UCSD-AML1 (cell line): ENCODE data around the gene SLC9A3.
"Not testable (repeated sequence)": the region's sequence is repeated elsewhere in the genome, so short reads cannot be mapped to it uniquely, and the experiment has no call there.

ENCODE experiments used
- DNase-seq: peaks from one replicate; lab custom pipeline; 2025; ENCODE audit not compliant: unreplicated experiment; lab: John Stamatoyannopoulos, UW

Gene SLC9A3

GRCh38 chr5:524234-524972 is at the start of gene SLC9A3:
Gene SLC9A3 (minus strand): TSS chr5:524449.
- no peak for DNase-seq

- no peak for DNase-seq
These were observed 49.7 kb upstream of the SLC9A3 start for GRCh38 chr5:573976-574375.

- DNase-seq = no peak
These were observed 49.0 kb upstream of the SLC9A3 start for GRCh38 chr5:573206-573605.

DNA sequence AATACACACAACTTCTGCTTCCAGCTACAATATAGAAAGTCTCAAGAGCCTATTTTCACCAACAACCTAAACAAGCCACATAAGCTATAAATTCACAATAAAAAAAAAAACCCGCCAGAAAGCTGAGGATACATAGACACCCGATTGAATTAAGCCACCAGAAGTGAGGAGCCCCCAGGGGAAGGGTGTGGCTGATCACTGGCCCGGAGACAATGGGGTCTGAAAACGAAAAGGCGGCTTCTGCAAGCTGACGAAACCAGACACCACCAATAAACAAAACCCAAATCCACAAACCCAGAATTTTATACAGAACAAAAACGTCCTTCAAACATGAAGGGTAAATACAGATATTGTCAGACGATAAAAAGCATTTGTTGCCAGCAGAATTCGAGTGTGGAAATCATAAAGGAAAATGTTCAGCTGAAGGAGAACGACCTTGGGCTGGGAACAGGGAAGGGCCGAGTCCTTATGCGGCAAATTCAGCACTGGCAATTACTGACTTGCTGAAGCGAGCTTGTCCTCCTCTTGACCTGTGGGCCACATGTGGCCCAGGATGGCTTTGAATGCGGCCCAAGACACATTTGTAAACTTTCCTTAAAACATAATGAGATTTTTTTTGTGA is 48.3 kb upstream of the SLC9A3 start:
- DNase-seq = no peak

DNA sequence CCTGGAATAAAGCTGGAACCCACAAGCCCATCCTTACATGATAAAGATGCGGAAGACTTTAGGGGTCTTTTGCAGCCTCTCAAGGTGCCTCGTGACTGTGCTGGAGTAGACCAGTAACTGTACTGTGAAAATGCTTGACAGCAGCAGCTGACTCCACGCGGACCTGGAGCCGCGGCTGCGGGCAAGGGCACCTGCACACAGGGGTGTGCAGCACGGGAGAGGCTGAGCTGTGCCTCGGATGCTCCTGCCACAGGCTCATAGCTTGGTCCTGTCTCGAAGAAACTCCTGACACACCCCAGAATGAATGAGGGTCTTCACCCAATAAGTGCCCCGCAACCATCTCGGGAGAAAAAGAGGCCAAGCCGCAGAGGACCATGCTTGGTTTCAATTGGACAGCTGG is 47.5 kb upstream of the SLC9A3 start:
- no peak for DNase-seq

- DNase-seq = no peak
These were observed 46.6 kb upstream of the SLC9A3 start for GRCh38 chr5:570886-571285.

GRCh38 chr5:570446-570845 is 46.2 kb upstream of the SLC9A3 start:
- DNase-seq = no peak

DNA sequence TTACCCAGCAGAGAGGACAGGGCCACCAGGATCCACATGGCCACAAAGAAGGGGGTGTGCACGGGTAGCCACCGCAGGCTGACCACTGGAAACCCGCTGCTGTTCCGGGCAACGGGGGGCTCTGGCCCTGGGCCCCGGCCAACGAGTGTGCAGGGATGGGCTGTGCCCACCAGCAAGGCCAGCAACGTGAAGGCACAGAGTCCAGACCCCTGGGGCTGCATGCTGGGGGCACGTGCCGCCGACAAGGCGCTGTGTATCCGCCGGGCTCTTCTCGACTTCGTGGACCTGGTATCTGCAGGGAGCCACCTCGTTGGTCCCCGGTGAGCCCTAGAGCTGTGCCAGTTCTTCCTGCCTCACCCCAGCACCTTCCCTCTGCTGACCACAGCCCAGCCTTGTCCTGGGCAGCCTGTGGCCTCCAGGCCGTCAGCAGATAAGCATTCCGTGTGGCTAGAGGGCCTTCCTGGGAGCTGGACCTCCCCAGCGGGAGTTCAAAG is 45.7 kb upstream of the SLC9A3 start:
- DNase-seq = no peak

DNA sequence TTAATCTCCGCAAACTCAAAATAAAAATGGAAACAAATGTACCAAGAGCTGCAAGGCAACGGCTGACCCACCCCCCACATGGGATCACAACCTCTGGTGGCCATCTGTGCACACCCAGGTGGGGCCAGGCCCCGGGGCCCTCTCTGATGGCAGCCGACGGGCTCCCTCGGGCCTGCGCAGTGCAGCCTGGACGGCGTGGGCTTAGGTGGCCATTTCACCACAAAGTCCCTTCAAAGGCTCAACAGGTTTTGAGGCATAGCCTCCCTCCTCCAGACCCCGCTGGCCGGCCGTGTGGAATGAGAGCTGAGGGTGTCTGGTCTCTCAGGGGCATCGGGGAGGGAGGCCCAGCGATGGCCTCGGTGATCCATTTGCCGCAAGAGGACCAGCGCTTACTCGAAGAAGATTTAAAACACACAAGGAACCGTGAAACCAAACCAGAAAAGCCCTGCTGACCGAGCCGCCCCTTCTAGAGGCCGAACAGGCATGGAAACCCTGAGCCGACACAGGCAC is 45.2 kb upstream of the SLC9A3 start:
- DNase-seq = no peak

DNA sequence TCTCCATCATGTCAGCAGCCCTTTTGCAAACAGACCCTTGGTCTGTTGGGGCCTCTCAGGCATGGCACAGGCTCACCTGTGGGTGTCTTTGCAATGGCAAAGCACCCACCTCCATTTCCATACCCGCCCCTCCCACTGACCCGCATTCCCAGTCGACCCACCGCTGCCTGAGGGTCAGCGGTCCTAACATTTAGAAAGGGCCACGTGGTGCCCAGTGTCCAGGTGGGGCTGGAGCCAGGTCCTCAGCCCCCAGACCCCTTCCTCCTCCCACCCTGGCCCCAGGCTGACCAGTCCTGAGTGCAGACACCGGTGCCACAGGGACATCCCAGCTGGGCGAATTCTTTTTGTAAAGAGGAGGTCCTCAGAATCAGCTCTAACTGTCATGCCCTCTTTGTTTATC is 44.6 kb upstream of the SLC9A3 start:
- no peak for DNase-seq

DNA sequence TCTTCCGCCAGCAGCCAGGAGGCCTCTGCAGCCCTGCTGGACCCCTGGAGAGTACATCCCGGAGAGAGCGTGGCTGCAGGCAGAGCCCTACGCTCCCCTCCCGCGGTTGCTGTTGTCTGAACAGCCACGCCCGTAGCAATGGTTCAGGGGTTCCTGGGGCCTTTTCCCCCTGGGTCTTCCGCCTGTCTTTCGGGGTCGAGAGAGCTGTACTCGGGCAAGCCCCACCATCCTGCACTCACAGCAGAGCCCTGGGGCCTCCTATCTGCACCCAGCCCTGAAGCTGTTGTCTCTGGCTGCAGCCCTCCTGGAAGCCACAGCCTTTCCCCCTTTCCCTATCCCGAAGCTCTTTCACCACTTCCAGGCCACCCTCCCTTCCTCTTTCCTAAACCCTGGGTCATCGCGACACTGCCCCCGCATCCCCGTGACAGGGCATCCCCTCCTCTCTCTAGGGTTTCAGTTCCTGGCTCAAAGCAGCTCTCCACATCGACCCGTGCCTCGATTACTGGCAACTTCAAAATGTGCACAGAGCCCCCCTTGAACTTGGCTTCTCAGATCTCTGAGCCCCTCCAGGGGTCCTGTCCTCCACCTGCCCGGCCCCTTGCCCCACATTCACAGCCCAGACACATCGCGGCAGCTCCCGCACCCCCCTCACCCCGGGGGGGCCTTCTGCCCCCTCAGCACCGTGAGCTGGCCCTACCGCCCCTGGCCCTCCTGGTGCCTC is 44.0 kb upstream of the SLC9A3 start:
- no peak for DNase-seq

DNA sequence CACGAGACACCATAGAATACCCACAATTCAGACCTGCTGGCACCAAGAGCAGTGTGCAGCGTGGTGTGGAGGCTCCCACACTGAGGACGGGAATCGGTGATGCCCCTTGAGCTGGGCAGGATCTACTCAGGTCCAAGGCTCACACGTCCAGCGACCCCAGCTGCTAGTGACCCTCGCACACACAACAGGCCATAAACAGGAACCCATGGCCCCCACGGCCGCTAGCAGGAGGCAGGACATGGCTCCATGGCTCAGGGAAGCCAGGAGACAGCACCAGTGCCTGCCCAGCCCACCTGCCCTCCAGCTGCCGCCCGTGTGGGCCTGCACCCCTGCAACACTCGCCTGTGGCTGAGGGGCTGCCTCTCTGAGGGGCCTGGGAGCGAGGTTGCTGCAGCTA is 43.4 kb upstream of the SLC9A3 start:
- DNase-seq = no peak

GRCh38 chr5:566636-567309 is 42.5 kb upstream of the SLC9A3 start:
- DNase-seq = no peak

DNA sequence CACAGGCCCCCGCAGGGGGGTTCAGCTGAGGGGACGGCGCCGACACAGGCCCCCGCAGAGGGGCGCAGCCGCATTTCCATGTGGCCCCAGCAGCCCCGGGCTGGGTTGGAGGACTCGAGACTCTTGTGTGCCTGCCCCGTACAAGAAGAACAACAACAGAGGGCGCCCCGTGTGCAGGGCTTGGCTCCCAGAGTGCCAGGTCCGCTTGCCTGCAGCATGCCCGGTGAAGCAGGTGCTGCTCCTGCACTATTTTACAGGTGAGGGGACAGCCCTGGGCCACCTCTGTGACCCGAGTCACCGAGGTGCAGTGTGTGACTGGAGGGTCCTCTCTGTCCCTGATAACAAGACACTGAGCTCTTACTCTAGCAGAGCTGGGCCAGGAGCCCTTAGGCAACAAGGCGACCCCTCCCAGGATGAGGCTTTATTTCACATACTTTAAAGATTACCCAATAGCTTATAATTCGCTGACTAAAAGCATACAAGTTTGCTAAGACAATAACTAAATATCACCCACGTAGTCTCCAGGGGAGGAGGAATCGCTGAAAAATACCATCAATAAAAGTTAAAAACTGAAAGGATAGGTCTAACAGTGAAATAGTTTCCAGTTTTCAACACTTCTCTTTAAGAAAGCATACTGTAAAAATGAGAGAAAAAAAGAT is 41.7 kb upstream of the SLC9A3 start:
- DNase-seq = no peak

- no peak for DNase-seq
These were observed 37.2 kb upstream of the SLC9A3 start for GRCh38 chr5:561408-561807.

DNA sequence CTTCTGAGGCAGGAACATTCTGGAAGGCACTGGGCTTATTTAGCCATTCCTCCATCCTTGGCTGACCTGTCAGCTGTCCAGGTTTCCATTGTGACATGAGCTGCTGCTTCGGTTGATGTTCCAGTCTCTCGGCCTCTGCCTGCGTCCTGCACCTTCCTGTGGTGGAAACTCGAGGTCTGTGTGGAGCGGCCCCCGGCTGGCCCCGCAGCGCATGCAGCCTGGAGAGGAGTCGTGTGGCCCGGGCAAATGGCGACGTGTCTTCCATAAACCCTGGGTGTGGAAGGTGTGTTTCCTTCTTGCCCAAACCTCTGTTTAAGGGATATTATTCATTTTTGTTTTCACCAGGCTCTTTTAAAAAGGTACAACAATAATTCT is 36.5 kb upstream of the SLC9A3 start:
- no peak for DNase-seq

DNA sequence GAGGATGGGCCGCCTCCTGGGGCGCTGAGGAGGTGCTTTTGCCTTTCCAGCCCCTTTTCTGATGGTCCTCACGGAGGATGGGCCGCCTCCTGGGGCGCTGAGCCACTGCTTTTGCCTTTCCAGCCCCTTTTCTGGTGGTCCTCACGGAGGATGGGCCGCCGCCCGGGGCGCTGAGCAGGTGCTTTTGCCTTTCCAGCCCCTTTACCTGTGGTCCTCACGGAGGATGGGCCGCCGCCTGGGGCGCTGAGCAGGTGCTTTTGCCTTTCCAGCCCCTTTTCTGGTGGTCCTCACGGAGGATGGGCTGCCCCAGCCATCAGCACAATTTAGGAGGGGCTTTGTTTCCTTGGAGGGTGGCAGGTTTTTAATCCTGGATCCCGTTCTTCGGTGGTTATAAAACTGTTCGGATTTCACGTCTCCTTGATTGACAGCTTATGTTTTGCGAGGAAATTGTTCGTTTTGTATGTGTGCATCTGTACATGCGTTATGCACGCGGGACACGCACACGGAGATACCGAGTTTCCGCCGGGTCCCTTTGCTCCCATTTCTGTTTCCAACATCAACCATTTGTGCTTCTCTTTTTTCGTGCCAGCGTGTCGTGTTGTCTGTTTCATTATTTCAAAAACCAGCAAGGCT is 34.7 kb upstream of the SLC9A3 start:
- DNase-seq = no peak

GRCh38 chr5:558326-558725 is 34.1 kb upstream of the SLC9A3 start:
- DNase-seq = no peak

DNA sequence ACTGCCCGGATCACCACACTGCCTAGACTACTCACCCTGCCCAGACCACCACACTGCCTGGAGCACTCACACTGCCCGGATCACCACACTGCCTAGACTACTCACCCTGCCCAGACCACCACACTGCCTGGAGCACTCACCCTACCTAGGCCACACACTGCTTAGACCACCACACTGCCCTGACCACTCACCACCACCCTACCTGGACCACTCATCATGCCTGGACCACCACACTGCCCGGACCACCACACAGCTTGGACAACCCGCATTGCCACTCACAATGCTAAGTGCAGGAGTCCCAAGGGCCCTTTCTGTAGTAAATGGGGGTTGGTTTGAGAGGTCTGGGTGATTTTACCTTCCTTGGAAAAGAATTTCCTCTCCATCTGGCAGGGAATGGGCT is 33.7 kb upstream of the SLC9A3 start:
- DNase-seq = not testable (repeated sequence)

DNA sequence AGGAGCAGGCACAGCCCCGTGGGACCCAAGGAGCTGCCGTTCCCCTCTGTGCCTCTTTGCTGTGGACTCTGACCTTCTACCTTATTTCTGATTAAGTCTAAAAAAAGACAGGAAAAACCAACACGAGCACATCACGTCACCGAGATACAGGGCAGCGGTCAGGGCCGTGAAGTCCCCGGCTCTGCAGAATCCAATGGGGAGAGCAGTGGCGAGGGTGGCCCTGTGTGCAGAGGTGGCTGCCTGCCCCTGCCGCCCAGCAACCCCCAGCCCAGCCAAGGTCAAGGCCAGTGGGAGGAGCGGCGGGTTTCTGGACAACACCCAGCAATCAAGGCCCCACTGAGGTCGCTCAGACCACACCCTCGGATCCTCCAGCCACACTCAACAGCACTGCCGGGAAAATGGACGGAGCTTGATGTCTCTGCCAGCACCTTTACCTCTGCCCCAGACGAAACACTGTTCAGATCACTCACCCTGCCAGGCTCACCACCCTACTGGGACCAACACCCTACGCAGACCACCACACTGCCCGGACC is 32.7 kb upstream of the SLC9A3 start:
- no peak for DNase-seq
